SU-DHL-6 (cell line): ENCODE data around the gene TWIST2.

Experiments
- CTCF ChIP-seq: fragments of 200-600 bp; sonication (generic); IDR thresholded peaks from one replicate; pipeline ENCODE4 v1.5.1; 2017; ENCODE audit warnings: antibody characterized with exemption, mild to moderate bottlenecking, low read length, moderate library complexity; ENCODE audit not compliant: insufficient read depth, poor library complexity, severe bottlenecking
- EZH2phosphoT487 ChIP-seq: fragments of 200-600 bp; sonication (generic), shearing (Covaris generic); conservative IDR thresholded peaks from 2 replicates; pipeline ENCODE4 v1.6.1; 2018; ENCODE audit warnings: mild to moderate bottlenecking, antibody characterized with exemption, low read length, moderate library complexity, mixed read lengths

DNA sequence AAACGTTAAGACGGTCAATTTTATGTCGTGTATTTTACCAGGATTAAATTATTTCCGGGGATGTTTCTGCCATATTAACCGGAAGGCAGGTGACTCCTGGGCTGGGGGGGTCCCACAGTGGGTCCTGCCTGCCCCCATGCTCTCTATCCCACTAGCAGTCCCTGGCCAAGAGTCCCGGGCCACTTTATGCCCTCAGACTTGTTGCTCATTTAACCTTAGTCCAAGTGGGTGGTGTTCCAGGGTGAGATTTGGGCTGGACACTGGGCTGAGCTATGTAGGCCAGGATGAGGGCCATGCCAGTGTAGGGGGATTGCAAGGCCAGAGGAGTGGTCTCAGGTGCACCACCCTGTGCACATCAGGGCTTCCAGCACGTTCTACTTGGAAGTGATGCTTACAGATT lies 24.1 kb downstream of the TWIST2 start:
- no peak for TF ChIP-seq CTCF
- no peak for TF ChIP-seq EZH2phosphoT487
